NCI-H526 treated with DMSO at 0.1 percent for 48 hours (cell line): Measurements from ENCODE around the gene RNF2.

ENCODE experiments used
- DNase-seq: peaks from one replicate; lab custom pipeline; 2025; lab: John Stamatoyannopoulos, UW

Gene RNF2

GRCh38 chr1:185096531-185096930 is 51.2 kb downstream of the RNF2 start:
- no peak for DNase-seq

- no peak for DNase-seq
Measured at GRCh38 chr1:185104083-185104482, 58.7 kb downstream of the RNF2 start.

- no peak for DNase-seq
Measured at GRCh38 chr1:185105121-185105520, 59.8 kb downstream of the RNF2 start.

- DNase-seq = no peak
Measured at GRCh38 chr1:185108321-185108720, 63.0 kb downstream of the RNF2 start.

GRCh38 chr1:185110145-185110544 is 64.8 kb downstream of the RNF2 start:
- DNase-seq = no peak

- DNase-seq = no peak
Measured at GRCh38 chr1:185111873-185112272, 66.5 kb downstream of the RNF2 start.

- no peak for DNase-seq
Measured at GRCh38 chr1:185112356-185112755, 67.0 kb downstream of the RNF2 start.

GRCh38 chr1:185129708-185130107 is 84.3 kb downstream of the RNF2 start:
- no peak for DNase-seq

- no peak for DNase-seq
Measured at GRCh38 chr1:185132534-185132933, 87.2 kb downstream of the RNF2 start.

- DNase-seq = no peak
Measured at GRCh38 chr1:185137896-185138545, 92.7 kb downstream of the RNF2 start.

- no peak for DNase-seq
Measured at GRCh38 chr1:185139246-185139645, 93.9 kb downstream of the RNF2 start.

GRCh38 chr1:185144233-185144632 is 98.9 kb downstream of the RNF2 start:
- no peak for DNase-seq

- no peak for DNase-seq
Measured at GRCh38 chr1:185151215-185151614, 105.9 kb downstream of the RNF2 start.
